HEK293 (cell line): ENCODE measurements around the gene SQSTM1.

Experiments
- KLF1 ChIP-seq: fragments of 450-650 bp; formaldehyde crosslinking; IDR thresholded peaks from 2 replicates; pipeline ENCODE4 v1.5.1; 2016; ENCODE audit warnings: missing biosample characterization, missing genetic modification characterization
- KLF17 ChIP-seq: fragments of 450-650 bp; formaldehyde crosslinking; IDR thresholded peaks from 2 replicates; pipeline ENCODE4 v1.5.1; 2016; ENCODE audit warnings: missing biosample characterization, missing genetic modification characterization
- KLF9 ChIP-seq: fragments of 450-650 bp; formaldehyde crosslinking; IDR thresholded peaks from 2 replicates; pipeline ENCODE4 v1.5.1; 2016; ENCODE audit warnings: missing biosample characterization, missing genetic modification characterization, low read depth
- PBX3 ChIP-seq: sonication (generic); formaldehyde crosslinking; IDR thresholded peaks from 2 replicates; pipeline ENCODE4 v1.8.1; 2022; ENCODE audit warnings: mild to moderate bottlenecking, moderate library complexity, missing genetic modification reagents
- PRDM4 ChIP-seq: fragments of 450-650 bp; formaldehyde crosslinking; IDR thresholded peaks from 2 replicates; pipeline ENCODE4 v1.5.1; 2017; ENCODE audit warnings: missing biosample characterization, missing genetic modification characterization
- REPIN1 ChIP-seq: fragments of 450-650 bp; formaldehyde crosslinking; IDR thresholded peaks from 2 replicates; pipeline ENCODE4 v1.5.1; 2017; ENCODE audit warnings: missing biosample characterization, missing genetic modification characterization, low read depth
- REST ChIP-seq: fragments of 450-650 bp; formaldehyde crosslinking; IDR thresholded peaks from 2 replicates; pipeline ENCODE4 v1.5.1; 2016; ENCODE audit warnings: missing biosample characterization, missing genetic modification characterization
- ZBTB17 ChIP-seq: fragments of 450-650 bp; formaldehyde crosslinking; IDR thresholded peaks from 2 replicates; pipeline ENCODE4 v1.5.1; 2016; ENCODE audit warnings: missing biosample characterization, missing genetic modification characterization
- ZBTB48 ChIP-seq: fragments of 450-650 bp; formaldehyde crosslinking; IDR thresholded peaks from 2 replicates; pipeline ENCODE4 v1.5.1; 2016; ENCODE audit warnings: missing biosample characterization, missing genetic modification characterization
- ZFP41 ChIP-seq: fragments of 450-650 bp; formaldehyde crosslinking; IDR thresholded peaks from 2 replicates; pipeline ENCODE4 v1.5.1; 2016; ENCODE audit warnings: missing biosample characterization, missing genetic modification characterization, borderline replicate concordance
- ZNF132 ChIP-seq: fragments of 450-650 bp; formaldehyde crosslinking; IDR thresholded peaks from 2 replicates; pipeline ENCODE4 v1.5.1; 2017; ENCODE audit warnings: missing biosample characterization, missing genetic modification characterization, borderline replicate concordance
- ZNF140 ChIP-seq: fragments of 450-650 bp; formaldehyde crosslinking; IDR thresholded peaks from 2 replicates; pipeline ENCODE4 v1.5.1; 2016; ENCODE audit warnings: missing biosample characterization, missing genetic modification characterization
- ZNF175 ChIP-seq: fragments of 450-650 bp; formaldehyde crosslinking; IDR thresholded peaks from 2 replicates; pipeline ENCODE4 v1.5.1; 2016; ENCODE audit warnings: missing biosample characterization, missing genetic modification characterization
- ZNF248 ChIP-seq: fragments of 450-650 bp; formaldehyde crosslinking; IDR thresholded peaks from 2 replicates; pipeline ENCODE4 v1.5.1; 2017; ENCODE audit warnings: missing biosample characterization, missing genetic modification characterization
- ZNF366 ChIP-seq: fragments of 450-650 bp; formaldehyde crosslinking; conservative IDR thresholded peaks from 2 replicates; pipeline ENCODE4 v1.5.1; 2016; ENCODE audit warnings: missing biosample characterization, missing genetic modification characterization
- ZNF501 ChIP-seq: fragments of 450-650 bp; formaldehyde crosslinking; IDR thresholded peaks from 2 replicates; pipeline ENCODE4 v1.5.1; 2016; ENCODE audit warnings: missing biosample characterization, missing genetic modification characterization
- ZNF580 ChIP-seq: fragments of 450-650 bp; formaldehyde crosslinking; IDR thresholded peaks from 2 replicates; pipeline ENCODE4 v1.5.1; 2016; ENCODE audit warnings: missing biosample characterization, missing genetic modification characterization
- ZNF645 ChIP-seq: fragments of 450-650 bp; formaldehyde crosslinking; IDR thresholded peaks from 2 replicates; pipeline ENCODE4; 2016; ENCODE audit warnings: missing biosample characterization, missing genetic modification characterization
- ZNF677 ChIP-seq: fragments of 450-650 bp; IDR thresholded peaks from 2 replicates; pipeline ENCODE4 v1.5.0; 2018; ENCODE audit warnings: missing biosample characterization, mild to moderate bottlenecking, missing genetic modification characterization, moderate library complexity
- ZNF692 ChIP-seq: fragments of 450-650 bp; formaldehyde crosslinking; IDR thresholded peaks from 2 replicates; pipeline ENCODE4 v1.5.1; 2016; ENCODE audit warnings: missing biosample characterization, missing genetic modification characterization
- ZNF704 ChIP-seq: fragments of 450-650 bp; formaldehyde crosslinking; IDR thresholded peaks from 2 replicates; pipeline ENCODE4 v1.5.1; 2016; ENCODE audit warnings: missing biosample characterization, missing genetic modification characterization
- ZSCAN16 ChIP-seq: fragments of 450-650 bp; formaldehyde crosslinking; IDR thresholded peaks from 2 replicates; pipeline ENCODE4 v1.5.1; 2016; ENCODE audit warnings: missing biosample characterization, missing genetic modification characterization
- ZSCAN23 ChIP-seq: fragments of 450-650 bp; formaldehyde crosslinking; IDR thresholded peaks from 2 replicates; pipeline ENCODE4 v1.5.1; 2016; ENCODE audit warnings: missing biosample characterization, missing genetic modification characterization
- ZSCAN5A ChIP-seq: fragments of 450-650 bp; formaldehyde crosslinking; IDR thresholded peaks from 2 replicates; pipeline ENCODE4 v1.5.1; 2016; ENCODE audit warnings: missing biosample characterization, missing genetic modification characterization

SQSTM1 gene

GRCh38 chr5:179820483-179821297 lies at the start of gene SQSTM1 (continued):
- TF ChIP-seq REPIN1 (tag by site-specific recombination) = 0 out of 2 replicates have a peak, but pooled peaks have one; percentile 16
- no peak for TF ChIP-seq ZFP41 (tag by site-specific recombination)
- TF ChIP-seq ZSCAN5A = no peak; the same call in 1 of the 2 replicates
- TF ChIP-seq KLF9 (tag by site-specific recombination) = peak; percentile 82
- no peak for TF ChIP-seq ZNF140 (tag by site-specific recombination)
- TF ChIP-seq KLF17 (tag by site-specific recombination) = peak; percentile 92; the same call in 1 of the 2 replicates
- peak; percentile 51; the same call in 1 of the 2 replicates for TF ChIP-seq PRDM4 (tag by site-specific recombination)
- TF ChIP-seq ZBTB17 (tag by site-specific recombination) = peak; percentile 63
- TF ChIP-seq REST (tag by site-specific recombination) = peak; percentile 21; the same call in 1 of the 2 replicates
- no peak; the same call in none of the 2 replicates for TF ChIP-seq ZNF366 (tag by site-specific recombination)
- 0 out of 2 replicates have a peak, but pooled peaks have one; percentile 63 for TF ChIP-seq ZBTB48 (tag by site-specific recombination)
- TF ChIP-seq ZNF501 = 0 out of 2 replicates have a peak, but pooled peaks have one; percentile 44
- TF ChIP-seq ZSCAN16 = no peak
- TF ChIP-seq ZNF580 (tag by site-specific recombination) = peak; percentile 70
- TF ChIP-seq ZNF132 = no peak
- TF ChIP-seq PBX3 (CRISPR knock-in tag) = no peak
- no peak for TF ChIP-seq ZSCAN23
- TF ChIP-seq ZNF692 (tag by site-specific recombination) = peak; percentile 69; the same call in 1 of the 2 replicates
- no peak for TF ChIP-seq ZNF175
- no peak for TF ChIP-seq ZNF248 (tag by site-specific recombination)
- 0 out of 2 replicates have a peak, but pooled peaks have one; percentile 24 for TF ChIP-seq ZNF677 (tag by site-specific recombination)
- no peak for TF ChIP-seq ZNF704 (tag by site-specific recombination)
- TF ChIP-seq ZNF645 (tag by site-specific recombination) = no peak
- peak; percentile 77 for TF ChIP-seq KLF1 (tag by site-specific recombination)
